ENCODE results near the gene INHA. TPM values are rescaled to one million over a fixed set of nuclear protein-coding genes. Genes with fewer than 3 reads are reported as not detected.

INHA gene
- total RNA-seq, 1 donor from 2014 or later = 1.2 TPM

DNA sequence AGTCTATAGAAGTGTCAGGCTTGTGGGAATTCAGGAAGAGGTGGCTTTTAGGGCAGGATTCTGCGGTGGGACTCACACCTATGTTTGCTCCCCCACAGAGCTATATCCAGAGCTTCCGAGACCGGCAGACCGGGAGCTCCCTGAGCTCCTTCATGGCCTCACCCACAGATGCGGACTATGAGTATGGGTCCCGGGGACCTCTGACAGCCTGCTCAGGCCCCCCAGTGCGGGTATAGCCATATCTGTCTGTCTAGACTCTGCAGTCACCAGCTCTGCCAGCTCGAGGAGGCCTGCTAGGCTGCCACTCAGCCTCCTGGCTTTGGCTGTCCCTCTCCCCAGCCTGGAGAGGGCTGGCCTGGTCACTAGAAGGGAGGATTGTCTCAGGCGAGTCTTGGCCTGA is 22.5 kb upstream of the INHA start:
- no peak overlapping the region for H3K27ac Mint-ChIP-seq (ENCODE audit: unreplicated experiment)
- no peaks in the 10 kb centered on the region for H3K9me3 Mint-ChIP-seq (ENCODE audit: unreplicated experiment)
- no peak overlapping the region for H3K4me3 Mint-ChIP-seq (ENCODE audit: unreplicated experiment)
- no peaks in the 10 kb centered on the region for H3K27me3 Mint-ChIP-seq (ENCODE audit: unreplicated experiment)
- H3K4me1 Mint-ChIP-seq (ENCODE audit: unreplicated experiment) = peaks cover 19% of the 10 kb centered on the region
- DNase-seq (ENCODE audit: extremely low spot score, unreplicated experiment) = no peak
- H3K36me3 Mint-ChIP-seq (ENCODE audit: unreplicated experiment) = peaks cover 4% of the 10 kb centered on the region
- TF ChIP-seq, protein P1, sequence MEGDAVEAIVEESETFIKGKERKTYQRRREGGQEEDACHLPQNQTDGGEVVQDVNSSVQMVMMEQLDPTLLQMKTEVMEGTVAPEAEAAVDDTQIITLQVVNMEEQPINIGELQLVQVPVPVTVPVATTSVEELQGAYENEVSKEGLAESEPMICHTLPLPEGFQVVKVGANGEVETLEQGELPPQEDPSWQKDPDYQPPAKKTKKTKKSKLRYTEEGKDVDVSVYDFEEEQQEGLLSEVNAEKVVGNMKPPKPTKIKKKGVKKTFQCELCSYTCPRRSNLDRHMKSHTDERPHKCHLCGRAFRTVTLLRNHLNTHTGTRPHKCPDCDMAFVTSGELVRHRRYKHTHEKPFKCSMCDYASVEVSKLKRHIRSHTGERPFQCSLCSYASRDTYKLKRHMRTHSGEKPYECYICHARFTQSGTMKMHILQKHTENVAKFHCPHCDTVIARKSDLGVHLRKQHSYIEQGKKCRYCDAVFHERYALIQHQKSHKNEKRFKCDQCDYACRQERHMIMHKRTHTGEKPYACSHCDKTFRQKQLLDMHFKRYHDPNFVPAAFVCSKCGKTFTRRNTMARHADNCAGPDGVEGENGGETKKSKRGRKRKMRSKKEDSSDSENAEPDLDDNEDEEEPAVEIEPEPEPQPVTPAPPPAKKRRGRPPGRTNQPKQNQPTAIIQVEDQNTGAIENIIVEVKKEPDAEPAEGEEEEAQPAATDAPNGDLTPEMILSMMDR (IDR thresholded peaks at IDR 0.05) = no peak

DNA sequence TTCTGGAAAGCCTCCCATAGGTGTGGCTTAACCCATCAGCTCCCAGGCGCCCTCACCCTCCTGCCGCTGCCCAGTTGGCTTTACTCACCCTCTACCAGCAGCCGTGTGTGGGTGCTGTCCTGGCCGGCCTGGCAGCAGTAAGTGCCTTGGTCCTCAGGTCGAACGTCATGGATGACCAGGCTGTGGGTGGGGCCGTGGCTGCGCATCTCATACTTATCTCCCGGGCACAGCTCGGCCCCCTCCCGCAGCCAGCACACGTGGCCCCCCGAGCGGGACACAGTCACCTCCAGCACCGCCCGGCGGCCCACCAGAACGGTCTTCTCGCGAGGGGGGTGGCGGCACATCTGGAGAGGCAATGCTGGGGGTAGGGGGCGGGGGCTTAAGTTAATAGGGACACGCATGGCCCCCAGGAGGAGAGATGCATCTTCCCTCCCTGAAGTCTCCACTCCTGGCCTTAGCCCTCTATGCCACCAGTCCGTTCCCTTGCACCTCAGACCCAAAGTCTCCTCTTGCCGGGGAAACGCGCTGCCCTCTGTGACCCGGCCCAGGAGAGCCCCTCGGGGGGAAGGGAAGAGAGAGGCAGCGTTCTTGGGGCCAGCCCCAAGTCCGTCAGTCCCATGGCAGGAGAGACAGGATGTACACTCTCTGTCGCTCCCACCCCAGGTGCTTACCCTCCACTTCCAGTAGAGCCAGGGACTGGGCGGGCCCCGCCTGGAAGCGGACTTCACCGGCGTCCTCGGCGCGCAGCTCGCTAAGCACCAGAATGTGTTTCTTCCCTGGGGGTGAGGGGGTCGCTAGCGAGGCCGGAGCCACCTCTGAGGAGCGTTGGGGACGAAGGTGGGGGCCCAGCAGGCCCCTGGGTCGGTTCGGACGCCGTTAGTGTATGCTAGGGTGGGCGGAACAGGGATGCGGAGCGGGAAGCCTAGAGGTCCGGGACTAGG is 20.4 kb upstream of the INHA start:
- Mint-ChIP-seq H3K27me3 (ENCODE audit: unreplicated experiment) (no peaks in the 10 kb centered on the region), H3K4me1 (ENCODE audit: unreplicated experiment) (peaks cover 15% of the 10 kb centered on the region), H3K9me3 (ENCODE audit: unreplicated experiment) (no peaks in the 10 kb centered on the region), H3K4me3 (ENCODE audit: unreplicated experiment) (peak overlapping the region; percentile 76), H3K27ac (ENCODE audit: unreplicated experiment) (no peak overlapping the region), H3K36me3 (ENCODE audit: unreplicated experiment) (peaks cover 4% of the 10 kb centered on the region)
- TF ChIP-seq, protein P1 (IDR thresholded peaks at IDR 0.05) = no peak
- DNase-seq (ENCODE audit: extremely low spot score, unreplicated experiment) = no peak

DNA sequence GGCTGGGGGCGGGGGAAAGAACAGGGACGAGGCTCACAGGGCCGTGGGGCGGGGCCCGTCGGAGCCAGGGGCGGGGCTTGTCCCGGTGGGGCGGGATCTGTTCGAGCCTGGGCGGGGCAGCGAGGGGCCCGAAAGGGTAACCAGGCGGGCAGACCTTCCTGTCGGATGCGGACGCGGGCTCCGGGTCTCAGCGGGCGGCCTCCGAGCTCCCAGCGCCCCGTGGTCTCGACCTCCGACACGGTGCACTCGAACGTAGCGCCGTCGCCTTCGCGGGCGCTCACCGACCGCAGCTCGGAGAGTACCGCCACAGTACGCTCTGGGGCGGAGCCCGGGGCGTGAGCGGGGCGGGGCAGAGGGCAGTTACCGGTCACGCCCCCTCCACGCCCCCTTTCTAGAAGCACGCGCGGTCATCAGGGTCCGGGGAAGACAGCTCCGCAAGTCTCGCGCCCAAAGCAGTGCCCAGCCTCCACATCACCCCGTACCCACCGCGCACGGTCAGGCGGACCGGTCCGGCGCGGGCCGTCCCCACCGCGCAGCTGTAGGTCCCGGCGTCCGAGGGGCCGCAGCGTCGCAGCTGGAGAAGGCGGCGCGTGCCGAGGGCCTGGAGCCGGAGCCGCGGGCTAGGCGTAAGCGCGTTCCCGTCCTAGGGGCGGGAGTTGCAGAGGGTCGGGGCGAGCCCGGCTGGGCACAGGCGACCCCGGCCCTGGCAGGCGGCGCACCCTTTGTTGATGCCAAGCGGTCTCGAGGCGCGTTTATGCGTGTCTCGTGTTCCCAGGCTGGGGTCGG is 19.5 kb upstream of the INHA start:
- Mint-ChIP-seq H3K4me3 (ENCODE audit: unreplicated experiment) (peak overlapping the region; percentile 76), H3K36me3 (ENCODE audit: unreplicated experiment) (peaks cover 4% of the 10 kb centered on the region), H3K4me1 (ENCODE audit: unreplicated experiment) (peaks cover 15% of the 10 kb centered on the region), H3K9me3 (ENCODE audit: unreplicated experiment) (no peaks in the 10 kb centered on the region), H3K27me3 (ENCODE audit: unreplicated experiment) (no peaks in the 10 kb centered on the region), H3K27ac (ENCODE audit: unreplicated experiment) (no peak overlapping the region)
- DNase-seq (ENCODE audit: extremely low spot score, unreplicated experiment) = peak; percentile 95
- TF ChIP-seq, protein P1 (IDR thresholded peaks at IDR 0.05) = no peak

DNA sequence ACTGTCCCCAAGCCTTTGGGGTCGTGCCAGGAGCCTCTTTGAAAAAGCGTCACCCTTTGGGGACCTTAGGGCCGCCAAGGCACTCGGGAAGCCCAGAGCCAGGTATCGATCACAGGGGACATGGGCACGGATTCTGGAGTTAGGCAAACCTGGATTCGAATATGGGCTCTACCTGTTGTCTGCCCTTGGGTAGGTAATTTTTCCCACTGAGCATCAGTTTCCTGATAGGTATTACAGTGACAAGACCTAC is 19.0 kb upstream of the INHA start:
- no peaks in the 10 kb centered on the region for H3K27me3 Mint-ChIP-seq (ENCODE audit: unreplicated experiment)
- TF ChIP-seq, protein P1 (IDR thresholded peaks at IDR 0.05) = no peak

DNA sequence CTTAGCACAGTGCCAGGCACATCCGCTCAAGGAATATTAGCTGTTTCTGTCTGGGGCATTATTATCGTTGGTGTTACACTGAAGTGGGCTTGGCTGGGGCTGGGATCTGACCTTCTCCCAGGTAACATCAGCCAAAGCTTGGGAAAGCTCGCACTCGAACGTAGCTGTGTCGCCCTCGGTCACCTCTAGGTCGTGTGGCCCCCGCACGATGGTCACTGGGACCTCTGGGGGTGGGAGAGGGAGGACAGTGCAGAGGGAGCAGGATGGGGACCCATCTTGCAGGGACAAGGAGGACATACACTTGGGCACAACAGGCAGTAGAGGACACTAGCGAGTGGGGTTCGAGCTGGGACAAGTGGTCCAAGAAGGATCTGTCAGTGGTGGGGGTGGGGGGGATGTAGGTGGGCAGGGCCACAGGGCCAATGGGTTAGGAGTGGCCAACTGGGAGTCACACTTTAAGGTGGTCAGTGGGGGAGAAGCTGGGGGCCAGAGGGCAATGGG is 18.6 kb upstream of the INHA start:
- H3K27ac Mint-ChIP-seq (ENCODE audit: unreplicated experiment) = no peak overlapping the region

More for the DNA sequence above, 19.0 kb upstream of the INHA start:
- peaks cover 15% of the 10 kb centered on the region for H3K4me1 Mint-ChIP-seq (ENCODE audit: unreplicated experiment)
- DNase-seq (ENCODE audit: extremely low spot score, unreplicated experiment) = no peak
- no peak overlapping the region for H3K27ac Mint-ChIP-seq (ENCODE audit: unreplicated experiment)
- peak overlapping the region; percentile 60 for H3K4me3 Mint-ChIP-seq (ENCODE audit: unreplicated experiment)
- H3K9me3 Mint-ChIP-seq (ENCODE audit: unreplicated experiment) = no peaks in the 10 kb centered on the region
- H3K36me3 Mint-ChIP-seq (ENCODE audit: unreplicated experiment) = peaks cover 4% of the 10 kb centered on the region

More for the DNA sequence above, 18.6 kb upstream of the INHA start:
- no peaks in the 10 kb centered on the region for H3K27me3 Mint-ChIP-seq (ENCODE audit: unreplicated experiment)
- TF ChIP-seq, protein P1 (IDR thresholded peaks at IDR 0.05) = no peak
- no peak for DNase-seq (ENCODE audit: extremely low spot score, unreplicated experiment)
- peak overlapping the region; percentile 60 for H3K4me3 Mint-ChIP-seq (ENCODE audit: unreplicated experiment)
- H3K36me3 Mint-ChIP-seq (ENCODE audit: unreplicated experiment) = peaks cover 3% of the 10 kb centered on the region
- peaks cover 15% of the 10 kb centered on the region for H3K4me1 Mint-ChIP-seq (ENCODE audit: unreplicated experiment)
- no peaks in the 10 kb centered on the region for H3K9me3 Mint-ChIP-seq (ENCODE audit: unreplicated experiment)
